C4-2B (cell line): ENCODE measurements around the gene KCNJ10.

ENCODE experiments used
- CTCF ChIP-seq: fragments of 450-650 bp; conservative IDR thresholded peaks from 2 replicates; pipeline ENCODE4 v1.5.1; 2017; ENCODE audit warnings: mild to moderate bottlenecking
- ZFX ChIP-seq: fragments of 450-650 bp; IDR thresholded peaks from 2 replicates; pipeline ENCODE4 v1.6.1; 2017

GRCh38 chr1:160080381-160081100, 10.6 kb upstream of the KCNJ10 start:
- TF ChIP-seq CTCF: no peak
- TF ChIP-seq ZFX: no peak
